Smooth muscle cell (in vitro differentiated cells): ENCODE data around the gene TNFRSF14. TPM values are rescaled to one million over a fixed set of nuclear protein-coding genes. Genes with fewer than 3 reads are reported as not detected.

ENCODE experiments used
- DNase-seq: peaks from one replicate; lab custom pipeline; 2025; ENCODE audit not compliant: unreplicated experiment; lab: John Stamatoyannopoulos, UW
- H2AFZ ChIP-seq: fragments of 200-600 bp; sonication (generic); 2 replicates; pipeline ENCODE4 v1.6.0; 2016; ENCODE audit warnings: antibody characterized with exemption, low read depth, mild to moderate bottlenecking
- H3F3A ChIP-seq: fragments of 200-600 bp; sonication (generic); 2 replicates; pipeline ENCODE4 v1.6.0; 2017; ENCODE audit warnings: antibody characterized with exemption, low read depth
- H3K27ac ChIP-seq: fragments of 200-600 bp; sonication (generic); 2 replicates; pipeline ENCODE4 v1.5.1; 2016; ENCODE audit warnings: low read depth, mild to moderate bottlenecking
- H3K27me3 ChIP-seq: fragments of 200-600 bp; sonication (generic); 2 replicates; pipeline ENCODE4 v1.6.1; 2016; ENCODE audit warnings: low read depth, mild to moderate bottlenecking
- H3K36me3 ChIP-seq: fragments of 200-600 bp; sonication (generic); 2 replicates; pipeline ENCODE4 v1.5.1; 2016; ENCODE audit warnings: low read depth
- H3K4me1 ChIP-seq: fragments of 200-600 bp; sonication (generic); 2 replicates; pipeline ENCODE4 v1.5.1; 2016; ENCODE audit warnings: low read depth
- H3K4me2 ChIP-seq: fragments of 200-600 bp; sonication (generic); 2 replicates; pipeline ENCODE4 v1.6.0; 2016; ENCODE audit warnings: mild to moderate bottlenecking
- H3K4me3 ChIP-seq: fragments of 200-600 bp; sonication (generic); 2 replicates; pipeline ENCODE4 v1.5.1; 2016; ENCODE audit warnings: mild to moderate bottlenecking
- H3K79me2 ChIP-seq: fragments of 200-600 bp; sonication (generic); 2 replicates; pipeline ENCODE4 v1.6.0; 2016; ENCODE audit warnings: low read depth, mild to moderate bottlenecking
- H3K9ac ChIP-seq: fragments of 200-600 bp; sonication (generic); 2 replicates; pipeline ENCODE4 v1.6.0; 2016; ENCODE audit warnings: low read depth
- H3K9me3 ChIP-seq: fragments of 200-600 bp; sonication (generic); replicated peaks from 2 replicates; pipeline ENCODE4 v1.5.1; 2016; ENCODE audit warnings: low read depth
- H4K20me1 ChIP-seq: fragments of 200-600 bp; sonication (generic); 2 replicates; pipeline ENCODE4 v1.6.0; 2016; ENCODE audit warnings: low read depth
- WGBS: methylation state at CpG from one replicate; pipeline ENCODE4 v1.1.7; 2016; ENCODE audit warnings: low lambda C conversion rate; 5-methylcytosine and 5-hydroxymethylcytosine counted together
- polyA plus RNA-seq: library from polyadenylated mRNA; unstranded; fragments of >200 nt; fragmentation: Nextera tagmentation; extraction: Ambion mirVana; gene quantifications from 2 replicates; pipeline ENCODE4 v1.2.1, GENCODE V29; 2016
- total RNA-seq: library from RNA; depleted of rRNA; stranded (reverse); fragments of >200 nt; gene quantifications from 2 replicates; pipeline ENCODE4 v1.2.3, GENCODE V29; 2014
- TF ChIP-seq, protein P1 (sequence below): fragments of 200-600 bp; sonication (generic); IDR thresholded peaks from 2 replicates; pipeline ENCODE4 v1.5.1; 2017; ENCODE audit warnings: borderline replicate concordance, mild to moderate bottlenecking, antibody characterized with exemption; ENCODE audit not compliant: insufficient read depth, poor library complexity, severe bottlenecking

Gene TNFRSF14
- total and polyA plus RNA-seq, 2 experiments from 2014 or later: not detected

GRCh38 chr1:2592672-2593071 lies 36.5 kb downstream of the TNFRSF14 start:
- Histone ChIP-seq H2AFZ (no peak overlapping the region), H3K9me3 (no peaks in the 10 kb centered on the region), H4K20me1 (no peaks in the 10 kb centered on the region), H3K4me1 (peaks cover 2% of the 10 kb centered on the region), H3K9ac (no peak overlapping the region), H3K4me2 (no peak overlapping the region), H3K4me3 (no peak overlapping the region), H3K27ac (no peak overlapping the region), H3K27me3 (no peaks in the 10 kb centered on the region), H3K79me2 (no peaks in the 10 kb centered on the region), H3K36me3 (no peaks in the 10 kb centered on the region), H3F3A (no peaks in the 10 kb centered on the region)
- TF ChIP-seq, protein P1, sequence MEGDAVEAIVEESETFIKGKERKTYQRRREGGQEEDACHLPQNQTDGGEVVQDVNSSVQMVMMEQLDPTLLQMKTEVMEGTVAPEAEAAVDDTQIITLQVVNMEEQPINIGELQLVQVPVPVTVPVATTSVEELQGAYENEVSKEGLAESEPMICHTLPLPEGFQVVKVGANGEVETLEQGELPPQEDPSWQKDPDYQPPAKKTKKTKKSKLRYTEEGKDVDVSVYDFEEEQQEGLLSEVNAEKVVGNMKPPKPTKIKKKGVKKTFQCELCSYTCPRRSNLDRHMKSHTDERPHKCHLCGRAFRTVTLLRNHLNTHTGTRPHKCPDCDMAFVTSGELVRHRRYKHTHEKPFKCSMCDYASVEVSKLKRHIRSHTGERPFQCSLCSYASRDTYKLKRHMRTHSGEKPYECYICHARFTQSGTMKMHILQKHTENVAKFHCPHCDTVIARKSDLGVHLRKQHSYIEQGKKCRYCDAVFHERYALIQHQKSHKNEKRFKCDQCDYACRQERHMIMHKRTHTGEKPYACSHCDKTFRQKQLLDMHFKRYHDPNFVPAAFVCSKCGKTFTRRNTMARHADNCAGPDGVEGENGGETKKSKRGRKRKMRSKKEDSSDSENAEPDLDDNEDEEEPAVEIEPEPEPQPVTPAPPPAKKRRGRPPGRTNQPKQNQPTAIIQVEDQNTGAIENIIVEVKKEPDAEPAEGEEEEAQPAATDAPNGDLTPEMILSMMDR: no peak
- no peak for DNase-seq
- 90% methylated on average over 14 of the region's 15 CpGs for WGBS

- H3K9me3 ChIP-seq: no peaks in the 10 kb centered on the region
- no peaks in the 10 kb centered on the region for H3K79me2 ChIP-seq
- H3K36me3 ChIP-seq: no peaks in the 10 kb centered on the region
- no peaks in the 10 kb centered on the region for H3K4me1 ChIP-seq
- H3K4me3 ChIP-seq: no peak overlapping the region
- H4K20me1 ChIP-seq: no peaks in the 10 kb centered on the region
- no peak overlapping the region for H3K27ac ChIP-seq
- TF ChIP-seq, protein P1: no peak
- H3F3A ChIP-seq: no peaks in the 10 kb centered on the region
- H3K4me2 ChIP-seq: no peak overlapping the region
- no peak for DNase-seq
- WGBS: 83% methylated on average over 26 of the region's 26 CpGs
- no peak overlapping the region for H2AFZ ChIP-seq
- H3K27me3 ChIP-seq: no peaks in the 10 kb centered on the region
- no peak overlapping the region for H3K9ac ChIP-seq
These were observed 37.2 kb downstream of the TNFRSF14 start for GRCh38 chr1:2593251-2593878.

GRCh38 chr1:2594001-2594640 lies 38.0 kb downstream of the TNFRSF14 start:
- H3K4me3 ChIP-seq: no peak overlapping the region
- WGBS: 87% methylated on average over 20 of the region's 20 CpGs
- H3K79me2 ChIP-seq: no peaks in the 10 kb centered on the region
- H3K36me3 ChIP-seq: no peaks in the 10 kb centered on the region
- H3K27me3 ChIP-seq: no peaks in the 10 kb centered on the region
- no peak overlapping the region for H3K27ac ChIP-seq
- H2AFZ ChIP-seq: no peak overlapping the region
- no peaks in the 10 kb centered on the region for H4K20me1 ChIP-seq
- H3K9ac ChIP-seq: no peak overlapping the region
- no peak overlapping the region for H3K4me2 ChIP-seq
- TF ChIP-seq, protein P1: no peak
- H3K4me1 ChIP-seq: no peaks in the 10 kb centered on the region
- DNase-seq: no peak
- H3F3A ChIP-seq: no peaks in the 10 kb centered on the region
- H3K9me3 ChIP-seq: no peaks in the 10 kb centered on the region
